ENCODE measurements around the gene CSNK1A1.
"Not testable (repeated sequence)": the region's sequence is repeated elsewhere in the genome, so short reads cannot be mapped to it uniquely, and the experiment has no call there.

CSNK1A1 gene

DNA sequence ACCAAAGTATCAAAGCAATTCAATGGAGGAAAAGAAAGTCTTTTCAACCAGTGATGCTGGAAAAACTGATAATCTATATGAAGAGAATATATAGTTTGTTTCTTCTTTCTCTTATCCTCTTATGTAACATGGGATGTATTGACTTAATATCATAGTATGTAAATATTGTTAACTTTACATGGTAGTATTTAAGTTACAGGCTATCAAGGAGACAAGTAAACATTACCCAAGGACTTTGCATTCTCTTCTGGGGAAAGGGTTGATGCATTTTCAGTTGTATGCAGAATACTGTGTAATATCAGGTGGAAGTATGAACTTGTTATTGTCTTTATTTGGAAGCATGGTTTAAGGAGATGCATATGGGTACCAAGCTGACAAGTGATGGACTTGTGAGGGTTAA, 20.9 kb upstream of the CSNK1A1 start:
- no peak for DNase-seq

DNA sequence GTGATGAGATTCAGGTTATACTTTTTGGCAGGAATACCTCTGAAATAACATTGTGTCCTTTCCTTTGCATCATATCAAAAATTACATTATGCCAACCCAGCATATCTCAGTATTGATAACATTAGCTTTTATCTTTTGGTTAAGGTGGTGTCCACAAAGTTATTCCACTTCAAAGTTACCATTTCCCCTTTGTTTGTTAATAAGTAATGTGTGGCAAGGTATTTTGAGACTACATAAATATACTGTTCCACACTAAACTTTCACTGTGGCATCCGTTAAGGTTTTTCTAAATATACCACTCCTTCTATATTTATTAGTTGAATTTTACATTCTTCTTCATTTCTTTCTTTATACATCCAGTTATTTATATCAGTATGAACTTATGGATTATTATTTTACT, 16.0 kb upstream of the CSNK1A1 start:
- DNase-seq, result no peak

DNA sequence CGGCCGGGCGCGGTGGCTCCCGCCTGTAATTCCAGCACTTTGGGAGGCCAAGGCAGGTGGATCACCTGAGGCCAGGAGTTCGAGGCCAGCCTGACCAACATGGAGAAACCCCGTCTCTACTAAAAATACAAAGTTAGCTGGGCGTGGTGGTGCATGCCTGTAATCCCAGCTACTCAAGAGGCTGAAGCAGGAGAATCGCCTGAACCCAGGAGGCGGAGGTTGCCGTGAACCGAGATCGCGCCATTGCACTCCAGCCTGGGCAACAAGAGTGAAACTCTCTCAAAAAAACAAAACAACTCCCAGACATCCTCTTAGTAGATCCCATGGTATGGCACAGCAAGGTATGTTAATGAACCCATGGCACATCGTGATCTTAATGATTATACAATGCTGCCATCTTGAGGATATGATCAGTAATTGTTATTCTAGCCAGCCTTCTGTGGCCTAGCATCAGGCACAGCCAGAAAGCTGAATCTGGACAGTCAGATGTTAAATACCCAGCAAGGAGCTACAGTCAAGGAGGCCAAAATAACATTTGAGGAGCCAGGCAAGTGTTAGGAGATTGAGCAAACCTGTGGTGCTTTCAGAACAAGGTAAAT, 13.4 kb upstream of the CSNK1A1 start:
- peak; percentile 62 for DNase-seq

DNA sequence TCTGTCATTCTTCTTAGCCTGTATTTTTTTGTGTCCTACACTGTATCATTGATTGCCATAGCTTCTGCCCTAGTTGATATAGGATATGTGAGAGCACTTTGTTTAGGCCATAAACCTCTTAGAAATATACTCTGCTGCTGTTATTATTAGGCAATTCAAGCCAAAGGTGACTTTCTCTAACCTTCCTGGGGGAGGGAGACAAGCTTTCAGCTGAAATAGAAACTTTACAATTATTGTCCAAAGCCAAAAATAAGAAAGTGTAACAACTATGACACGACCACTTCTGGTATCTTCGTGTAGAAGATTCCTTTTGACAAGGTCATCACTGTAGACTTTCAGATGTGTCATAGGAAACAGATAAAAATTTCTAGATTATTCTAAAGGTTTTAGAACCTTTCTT, 12.2 kb upstream of the CSNK1A1 start:
- DNase-seq, result no peak

DNA sequence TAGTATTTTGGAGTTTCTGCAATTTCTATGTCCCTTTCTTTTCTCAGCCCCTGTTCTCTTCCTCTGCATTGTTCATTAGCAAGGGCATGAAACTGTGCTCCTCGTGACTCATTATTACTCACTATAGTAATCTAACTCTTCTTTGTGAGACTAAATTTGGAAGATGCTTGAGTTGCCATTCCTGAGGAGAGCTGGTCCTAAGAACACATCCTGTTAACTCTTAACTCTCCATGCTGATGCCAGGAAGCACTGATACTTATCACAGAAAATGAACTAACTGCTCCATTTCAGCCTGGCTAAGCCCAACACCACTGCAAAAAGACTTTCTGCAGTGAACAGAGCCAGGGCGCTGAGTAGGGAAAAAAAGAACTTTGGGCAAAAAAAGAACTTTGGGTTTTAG, 10.6 kb upstream of the CSNK1A1 start:
- DNase-seq, result no peak

DNA sequence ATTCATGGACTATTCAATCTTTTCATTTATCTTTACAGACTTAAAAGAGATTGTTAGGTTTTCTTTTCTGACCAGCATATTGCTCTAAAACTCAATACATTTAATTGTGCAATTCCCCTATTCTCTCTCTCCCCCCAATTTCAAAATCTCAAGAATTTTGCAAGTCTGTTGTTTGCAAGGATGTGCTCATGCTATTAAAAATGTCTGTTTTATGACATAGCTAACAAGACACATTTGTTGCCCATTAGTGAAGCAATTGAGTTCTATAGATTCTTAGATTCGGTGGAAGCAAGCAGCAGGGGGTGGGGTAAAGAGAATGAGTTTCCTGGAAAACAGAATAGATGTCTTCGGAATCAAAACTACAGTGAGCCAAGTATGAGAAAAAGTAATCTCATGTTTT, 8.5 kb upstream of the CSNK1A1 start:
- no peak for DNase-seq

DNA sequence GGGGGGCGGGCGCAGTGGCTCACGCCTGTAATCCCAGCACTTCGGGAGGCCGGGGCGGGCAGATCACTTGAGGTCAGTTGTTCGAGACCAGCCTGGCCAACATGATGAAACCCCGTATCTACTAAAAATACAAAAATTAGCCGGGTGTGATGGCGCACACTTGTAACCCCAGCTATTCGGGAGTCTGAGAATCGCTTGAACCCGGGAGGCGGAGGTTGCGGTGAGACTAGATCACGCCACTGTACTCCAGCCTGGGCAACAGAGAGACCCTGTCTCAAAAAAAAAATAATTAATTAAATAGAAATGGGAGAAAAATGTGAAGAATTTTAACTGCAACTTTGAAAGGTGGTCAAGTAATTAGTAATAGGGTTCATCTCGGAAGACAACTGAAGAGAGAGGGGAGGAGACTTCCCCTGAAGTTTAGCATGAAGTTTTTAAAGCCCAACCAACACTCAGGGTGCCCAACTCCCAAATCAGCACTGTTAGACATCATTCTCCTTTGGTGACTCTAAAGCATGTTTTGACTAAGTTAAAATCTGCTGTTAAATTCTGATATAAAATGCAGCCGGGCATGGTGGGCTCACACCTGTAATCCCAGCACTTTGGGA, 1.4 kb upstream of the CSNK1A1 start:
- DNase-seq, result no peak

DNA sequence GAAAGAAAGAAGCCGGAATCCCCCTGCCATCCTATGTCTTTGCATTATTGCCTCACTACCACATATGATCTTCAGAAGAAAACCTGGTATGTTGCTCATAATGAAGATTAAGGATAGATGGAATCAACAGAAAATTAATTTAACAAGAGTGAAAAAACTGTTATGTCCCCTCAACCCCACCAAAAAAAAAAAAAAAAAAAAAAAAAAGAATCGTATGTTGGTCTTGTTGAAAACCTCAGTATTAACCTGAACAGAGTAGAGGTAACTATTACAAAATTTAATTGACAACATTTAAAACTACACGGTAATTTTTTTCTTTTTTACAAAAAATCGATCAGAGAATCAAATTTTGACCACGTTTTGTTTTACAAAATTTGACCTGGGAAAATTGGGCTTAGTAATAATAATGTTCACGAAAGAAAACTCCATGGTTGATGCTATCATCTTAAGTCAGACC, 827 bp upstream of the CSNK1A1 start:
- no peak for DNase-seq

DNA sequence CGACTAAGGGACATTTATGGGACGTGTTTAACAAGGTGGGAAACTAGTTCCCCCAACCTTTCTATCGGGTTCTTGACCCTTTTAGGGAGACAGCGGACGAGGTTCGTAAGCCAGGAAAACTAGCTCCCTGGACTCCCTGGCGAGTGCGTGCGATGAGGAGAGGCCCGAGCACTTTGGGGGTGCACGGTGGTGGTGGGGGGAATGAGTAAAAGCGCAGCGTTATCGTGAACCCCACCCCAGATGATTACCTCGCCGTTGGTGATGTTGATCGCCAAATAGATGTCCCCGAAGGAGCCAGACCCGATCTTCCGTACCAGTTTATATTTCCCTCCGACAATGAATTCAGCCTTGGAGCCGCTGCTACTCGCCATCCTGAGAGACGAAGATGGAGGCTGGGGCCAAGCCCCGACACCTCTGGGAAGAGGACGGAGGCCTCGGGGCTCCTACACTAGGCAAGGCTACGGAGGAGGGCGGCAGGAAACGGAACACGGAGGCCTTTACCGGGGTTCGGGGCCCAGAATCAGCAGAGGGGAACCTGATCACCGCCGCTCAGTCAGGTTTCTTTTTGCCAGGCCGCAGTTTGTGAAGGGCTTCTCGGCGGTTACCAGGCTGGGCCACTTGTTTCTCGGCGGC, 529 bp downstream of the CSNK1A1 start:
- DNase-seq, result peak; percentile 3

DNA sequence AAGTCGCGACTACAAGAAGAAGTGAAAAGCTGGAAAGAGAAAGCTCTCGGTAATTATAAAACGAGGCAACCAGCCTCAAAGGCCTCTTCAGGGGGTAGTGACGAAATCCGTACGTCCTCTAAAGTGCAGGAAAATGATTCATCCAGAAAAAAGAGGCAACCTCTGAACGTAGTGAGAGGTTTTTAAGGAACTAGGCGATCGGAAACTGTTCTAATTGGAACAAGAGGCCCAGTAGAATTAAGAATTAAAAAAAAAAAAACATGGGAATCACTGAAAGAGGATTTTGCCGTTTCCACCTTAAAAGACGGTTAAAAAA, 1.0 kb downstream of the CSNK1A1 start:
- peak; percentile 20 for DNase-seq

DNA sequence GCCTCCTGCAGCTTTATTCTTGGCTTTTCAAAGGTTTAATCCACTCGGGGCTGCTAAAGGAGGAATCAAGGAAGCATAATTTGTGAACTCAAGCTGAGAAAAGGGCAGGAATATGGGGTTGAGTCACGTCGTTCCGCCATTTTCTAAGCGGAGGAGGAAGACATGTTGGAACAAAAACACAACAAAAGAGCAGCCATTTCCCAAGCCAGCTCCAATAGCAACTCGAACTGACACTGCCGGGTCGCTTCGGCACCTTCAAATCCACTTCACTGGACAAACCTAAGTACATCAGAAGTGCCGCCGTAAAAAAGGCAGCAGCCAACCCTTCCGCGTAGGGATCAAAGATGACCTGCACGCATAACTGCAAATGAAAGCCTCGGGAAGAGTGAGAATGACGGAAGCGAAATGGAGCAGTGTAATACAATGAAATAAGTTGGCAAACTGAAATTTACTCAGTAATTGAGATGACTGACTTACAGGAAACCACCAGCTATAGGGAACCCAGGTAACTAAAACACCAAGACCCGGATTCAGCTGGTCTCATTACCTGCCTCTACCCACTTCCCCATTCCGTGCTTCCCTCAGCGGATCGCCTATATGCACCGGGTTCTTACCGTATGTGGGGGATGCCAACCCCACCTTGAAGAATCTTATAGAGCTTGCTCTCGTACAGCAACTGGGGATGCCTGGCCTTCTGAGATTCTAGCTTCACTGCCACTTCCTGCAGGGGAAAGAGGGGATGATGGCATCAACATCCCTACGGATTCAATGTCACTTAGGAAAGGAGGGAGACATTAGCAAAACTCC, 1.6 kb downstream of the CSNK1A1 start:
- peak; percentile 46 for DNase-seq

DNA sequence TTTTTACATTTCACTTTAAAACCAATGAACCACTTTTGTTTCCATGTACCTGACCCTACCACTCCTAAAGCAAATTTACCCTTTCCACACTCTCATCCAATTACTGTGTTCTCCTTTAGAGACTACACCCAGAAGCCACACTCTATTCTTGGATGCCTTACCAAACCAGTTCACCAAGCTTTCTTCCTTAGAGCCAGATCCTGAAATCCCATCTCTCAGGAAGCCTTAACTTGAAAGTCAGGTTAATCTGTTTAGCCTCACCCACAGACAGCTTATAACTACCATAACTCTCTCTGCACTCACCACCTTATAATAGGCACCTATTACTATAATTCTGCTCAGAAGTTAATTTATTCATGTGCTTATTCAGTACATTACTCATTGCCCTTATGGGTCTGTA, 4.3 kb downstream of the CSNK1A1 start:
- no peak for DNase-seq

DNA sequence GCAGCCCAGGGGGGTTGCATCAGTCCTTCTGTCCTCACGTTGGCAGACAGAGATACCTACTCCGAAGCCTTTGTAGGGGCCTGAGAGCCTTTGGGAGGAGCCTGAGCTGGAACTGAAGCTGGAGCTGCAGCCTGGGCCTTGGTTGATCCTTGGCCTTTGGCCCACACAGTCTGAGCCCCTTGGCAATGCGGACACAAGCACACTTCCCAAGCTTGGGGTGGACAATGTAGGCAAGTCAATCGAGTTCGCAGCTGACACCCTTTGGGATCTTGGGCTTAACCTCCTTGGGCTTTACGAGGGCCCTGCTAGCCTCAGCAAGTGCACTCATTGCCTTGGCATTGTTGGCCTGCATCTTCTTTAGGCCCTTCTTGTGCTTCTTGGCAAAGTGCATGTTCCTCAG, 5.9 kb downstream of the CSNK1A1 start:
- no peak for DNase-seq

DNA sequence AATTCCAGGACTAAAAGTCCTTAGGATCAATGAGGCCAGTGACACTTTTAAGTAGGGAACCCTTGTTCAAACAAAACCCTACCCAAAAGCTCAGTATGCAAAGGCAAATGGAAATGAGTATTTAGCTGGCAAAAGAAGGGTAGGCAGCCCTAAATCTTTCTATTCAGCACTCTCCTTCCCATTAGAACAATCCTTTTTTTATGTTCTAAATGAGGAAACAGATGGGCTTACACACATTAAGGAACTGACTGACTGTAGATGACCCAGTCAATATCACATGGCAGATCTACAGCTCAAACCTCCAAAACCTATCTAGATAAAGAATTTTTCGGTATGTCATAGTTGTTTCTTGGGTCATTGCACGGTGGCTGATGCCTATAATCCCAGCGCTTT, 7.2 kb downstream of the CSNK1A1 start:
- DNase-seq, result no peak

DNA sequence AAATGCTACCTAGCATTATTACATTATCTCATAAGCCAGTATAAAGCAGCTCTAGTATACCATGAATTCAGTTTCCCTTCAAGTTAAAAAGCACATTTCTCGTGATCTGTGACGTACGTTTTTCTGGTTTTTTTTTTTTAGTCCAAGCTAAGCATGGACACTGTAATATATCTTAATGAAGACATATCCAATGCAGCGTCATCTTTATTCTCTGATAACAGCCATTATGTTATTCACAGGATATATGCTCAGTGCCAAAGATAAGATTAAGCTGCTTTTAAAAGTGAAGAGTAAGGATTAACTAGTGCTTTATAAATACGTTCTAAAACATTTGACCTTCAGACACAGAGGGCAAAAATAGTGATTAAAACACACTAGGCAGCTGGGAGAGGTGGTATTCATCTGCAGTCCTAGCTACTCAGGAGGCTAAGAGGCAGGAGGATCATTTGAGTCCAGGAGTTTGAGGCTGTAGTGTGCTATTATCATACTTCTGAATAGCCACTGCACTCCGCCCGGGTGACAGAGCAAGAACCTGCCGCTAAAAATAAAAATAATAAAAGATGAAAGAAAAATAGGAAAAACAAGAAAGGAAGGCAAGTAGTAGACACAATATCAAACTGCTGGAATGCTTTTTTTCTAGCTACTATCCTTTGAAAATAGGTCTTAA, 7.7 kb downstream of the CSNK1A1 start:
- DNase-seq, result no peak

DNA sequence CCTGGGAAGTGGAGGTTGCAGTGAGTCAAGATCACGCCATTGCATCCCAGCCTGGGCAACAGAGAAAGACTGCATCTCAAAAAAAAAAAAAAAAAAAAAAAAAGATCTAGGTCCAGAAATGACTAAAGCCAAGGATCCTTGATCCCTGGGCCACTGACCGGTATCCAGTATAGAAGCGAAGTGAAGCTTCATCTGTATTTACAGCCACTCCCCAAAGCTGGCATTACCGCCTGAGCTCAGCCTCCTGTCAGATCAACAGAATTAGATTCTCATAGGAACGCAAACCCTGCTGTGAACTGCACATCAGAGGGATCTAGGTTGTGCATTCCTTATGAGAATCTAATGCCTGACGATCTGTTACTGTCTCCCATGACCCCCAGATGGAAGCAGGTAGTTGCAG, 9.3 kb downstream of the CSNK1A1 start:
- DNase-seq, result no peak

DNA sequence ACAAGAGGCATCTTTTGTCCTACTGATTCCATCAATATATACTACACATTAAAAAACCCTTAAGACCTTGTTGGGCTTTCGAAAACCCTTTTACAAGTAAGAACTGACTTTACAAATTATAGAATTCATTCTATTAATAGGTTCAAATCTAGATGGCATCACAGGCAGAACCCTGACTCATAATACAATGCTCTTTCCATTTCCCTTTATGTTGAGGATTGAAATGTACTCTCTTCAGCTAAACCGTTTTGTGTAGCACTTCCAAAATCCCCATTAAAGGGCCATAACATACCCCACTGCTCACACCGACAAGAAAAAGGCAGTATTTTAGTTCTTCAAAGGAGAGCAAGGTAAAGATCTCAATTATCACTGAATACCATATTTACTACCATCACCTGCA, 11.2 kb downstream of the CSNK1A1 start:
- DNase-seq, result no peak

DNA sequence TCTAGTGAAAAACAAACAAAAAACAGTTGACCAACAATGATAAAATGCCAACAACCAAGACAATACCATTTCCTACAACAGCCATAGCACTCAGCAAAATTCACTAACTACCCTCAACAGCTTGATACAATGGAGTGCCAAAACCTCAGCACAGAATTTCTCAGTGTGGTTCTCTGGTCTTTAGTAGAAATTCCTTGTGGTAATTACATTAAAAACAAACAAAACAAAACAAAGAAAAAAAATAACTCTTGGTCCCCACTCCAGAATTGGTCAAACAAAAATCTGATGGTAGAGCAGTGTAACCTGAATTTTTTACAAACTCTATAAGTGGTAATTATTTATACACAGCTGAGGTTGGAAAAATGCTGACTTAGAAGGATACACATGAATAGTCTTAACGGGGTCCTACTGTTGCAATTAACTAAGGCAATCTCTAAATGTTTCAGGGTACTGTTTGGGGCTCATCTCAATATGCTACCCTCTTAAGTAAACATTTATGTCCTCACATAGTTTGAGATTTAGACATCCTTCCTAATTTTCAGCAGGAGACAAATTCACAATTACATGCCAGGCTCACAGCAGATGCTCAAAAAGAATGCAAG, 13.8 kb downstream of the CSNK1A1 start:
- no peak for DNase-seq

DNA sequence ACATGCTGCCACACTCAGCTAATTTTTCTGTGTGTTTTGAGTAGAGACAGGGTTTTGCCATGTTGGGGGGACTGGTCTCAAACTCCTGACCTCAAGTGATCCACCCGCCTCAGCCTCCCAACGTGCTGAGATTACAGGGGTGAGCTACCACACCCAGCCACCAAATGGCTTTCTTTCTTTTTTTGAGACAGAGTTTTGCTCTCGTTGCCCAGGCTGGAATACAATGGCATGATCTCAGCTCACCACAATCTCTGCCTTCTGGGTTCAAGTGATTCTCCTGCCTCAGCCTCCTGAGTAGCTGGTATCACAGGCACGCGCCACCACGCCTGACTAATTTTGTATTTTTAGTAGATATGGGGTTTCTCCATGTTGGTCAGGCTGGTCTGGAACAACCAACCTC, 15.5 kb downstream of the CSNK1A1 start:
- not testable (repeated sequence) for DNase-seq

DNA sequence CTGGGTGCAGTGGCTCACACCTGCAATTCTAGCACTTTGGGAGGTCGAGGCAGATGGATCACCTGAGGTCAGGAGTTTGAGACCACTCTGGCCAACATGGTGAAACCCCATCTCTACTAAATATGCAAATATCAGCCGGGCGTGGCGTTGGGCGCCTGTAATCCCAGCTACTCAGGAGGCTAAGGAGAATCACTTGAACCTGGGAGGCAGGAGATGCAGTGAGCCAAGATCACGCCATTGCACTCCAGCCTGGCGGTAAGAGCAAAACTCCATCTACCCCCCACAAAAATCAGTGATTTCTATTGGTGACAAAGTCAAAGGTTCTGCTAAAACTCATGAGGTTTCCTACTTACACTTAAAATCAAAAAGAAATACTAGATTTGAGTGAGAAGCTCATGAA, 18.8 kb downstream of the CSNK1A1 start:
- no peak for DNase-seq

DNA sequence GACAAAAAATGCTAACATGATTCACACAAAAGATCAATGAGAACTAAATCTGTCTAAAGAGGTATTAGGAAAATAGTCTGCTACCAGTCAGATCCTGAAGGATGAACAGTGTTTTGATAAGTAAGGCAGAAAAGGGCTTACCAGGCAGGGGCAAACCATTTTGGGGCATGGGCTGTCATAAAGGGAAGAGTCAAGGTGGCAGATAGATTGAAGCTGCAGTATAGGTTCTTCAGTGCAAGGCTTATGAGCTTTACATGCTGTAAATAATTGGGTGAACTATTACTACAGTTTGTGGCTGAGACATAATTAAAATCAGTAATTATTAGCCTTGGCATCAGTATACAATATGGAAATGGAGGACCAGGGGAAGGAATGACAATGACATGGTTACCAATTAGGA, 21.8 kb downstream of the CSNK1A1 start:
- DNase-seq, result no peak

DNA sequence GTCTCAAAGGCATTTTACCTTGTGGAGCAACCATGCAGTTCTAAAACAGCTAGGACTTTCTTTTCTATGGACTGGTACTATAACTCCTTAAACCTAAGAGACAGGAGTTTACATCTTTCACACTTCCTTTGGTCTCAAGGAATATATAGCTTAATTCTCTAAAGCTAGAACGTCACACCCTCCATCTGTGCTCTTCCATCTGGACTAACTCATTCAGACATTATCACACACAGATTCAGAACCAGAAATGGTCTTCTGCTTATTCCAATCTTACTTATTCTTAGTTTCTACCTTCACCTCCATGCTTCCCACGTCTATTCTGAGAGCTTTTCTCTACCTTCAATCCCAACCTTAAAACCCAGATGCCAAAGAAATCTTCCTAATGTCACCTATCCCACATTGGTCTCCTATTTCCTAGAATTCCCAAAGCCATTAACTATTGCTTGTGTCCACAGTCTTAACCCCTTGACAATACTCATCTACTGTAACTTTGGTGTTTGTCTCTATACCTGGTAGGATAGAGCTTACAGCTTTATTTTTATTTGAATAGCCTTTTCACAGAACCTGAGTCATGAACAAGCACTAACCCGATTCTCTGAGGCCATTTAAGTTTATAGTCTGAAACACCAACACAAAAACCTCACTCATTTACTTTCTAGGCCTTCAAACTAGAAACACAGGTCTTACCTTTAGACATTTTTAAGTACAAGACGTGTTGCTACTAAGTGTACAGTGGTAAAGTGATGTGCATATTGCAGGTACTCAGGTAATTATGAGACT, 22.8 kb downstream of the CSNK1A1 start:
- DNase-seq, result no peak

All from central memory CD4-positive, alpha-beta T cell (primary cell).